Measurements from ENCODE around the gene PAQR8. TPM values are rescaled to one million over a fixed set of nuclear protein-coding genes. Genes with fewer than 3 reads are reported as not detected.

The PAQR8 gene
- total and polyA plus RNA-seq, 4 donors = 2.5 to 9.3 (median 5.9) TPM

GRCh38 chr6:52388790-52389189 lies 26.8 kb downstream of the PAQR8 start:
- WGBS, 2 donors = 88 to 90% methylated on average over 4 of the region's 4 CpGs
- TF ChIP-seq CTCF (IDR thresholded peaks at IDR 0.05; ENCODE audit: control extremely low read depth, extremely low read depth) = no peak
- Histone ChIP-seq H3K9me3 (ENCODE audit: control insufficient read depth in 4 of 4, insufficient read depth in 3 of 4, low read length in 3 of 4) (no peaks in the 10 kb centered on the region), H3K4me3 (no peak overlapping the region), H3K27ac (ENCODE audit: low read depth in 1 of 2, low read length in 1 of 2) (no peak overlapping the region), H3K9ac (ENCODE audit: insufficient read depth in 1 of 2, low read length in 2 of 2) (no peak overlapping the region), H3K36me3 (ENCODE audit: control insufficient read depth in 4 of 4, insufficient read depth in 4 of 4, low read length in 4 of 4) (no peaks in the 10 kb centered on the region), H3K4me1 (ENCODE audit: control insufficient read depth in 5 of 5, insufficient read depth in 5 of 5, low read length in 5 of 5) (peaks cover 0 to 12% (median 2%) of the 10 kb centered on the region in 5 donors), H3K27me3 (ENCODE audit: control insufficient read depth in 3 of 3, insufficient read depth in 3 of 3, low read length in 2 of 3) (no peaks in the 10 kb centered on the region)
- ATAC-seq (ENCODE audit: insufficient read depth, low FRiP score) = no peak
- DNase-seq = no peak

- Histone ChIP-seq H3K27me3 (ENCODE audit: control insufficient read depth in 3 of 3, insufficient read depth in 3 of 3, low read length in 2 of 3) (no peaks in the 10 kb centered on the region), H3K4me3 (no peak overlapping the region), H3K27ac (ENCODE audit: low read depth in 1 of 2, low read length in 1 of 2) (no peak overlapping the region), H3K9ac (ENCODE audit: insufficient read depth in 1 of 2, low read length in 2 of 2) (no peak overlapping the region), H3K4me1 (ENCODE audit: control insufficient read depth in 5 of 5, insufficient read depth in 5 of 5, low read length in 5 of 5) (peaks cover 0 to 12% (median 2%) of the 10 kb centered on the region in 5 donors), H3K9me3 (ENCODE audit: control insufficient read depth in 4 of 4, insufficient read depth in 3 of 4, low read length in 3 of 4) (no peaks in the 10 kb centered on the region), H3K36me3 (ENCODE audit: control insufficient read depth in 4 of 4, insufficient read depth in 4 of 4, low read length in 4 of 4) (no peaks in the 10 kb centered on the region)
- no peak for ATAC-seq (ENCODE audit: insufficient read depth, low FRiP score)
- 88 to 95% methylated on average over 1 of the region's 1 CpG for WGBS, 2 donors
- no peak for DNase-seq
- no peak for TF ChIP-seq CTCF (IDR thresholded peaks at IDR 0.05; ENCODE audit: control extremely low read depth, extremely low read depth)
These were observed 27.3 kb downstream of the PAQR8 start for GRCh38 chr6:52389264-52389625.

- Histone ChIP-seq H3K4me3 (no peak overlapping the region), H3K9ac (ENCODE audit: insufficient read depth in 1 of 2, low read length in 2 of 2) (no peak overlapping the region), H3K27ac (ENCODE audit: low read depth in 1 of 2, low read length in 1 of 2) (peak overlapping the region in 1 of 2 donors; percentile 18), H3K27me3 (ENCODE audit: control insufficient read depth in 3 of 3, insufficient read depth in 3 of 3, low read length in 2 of 3) (no peaks in the 10 kb centered on the region), H3K9me3 (ENCODE audit: control insufficient read depth in 4 of 4, insufficient read depth in 3 of 4, low read length in 3 of 4) (no peaks in the 10 kb centered on the region), H3K36me3 (ENCODE audit: control insufficient read depth in 4 of 4, insufficient read depth in 4 of 4, low read length in 4 of 4) (no peaks in the 10 kb centered on the region), H3K4me1 (ENCODE audit: control insufficient read depth in 5 of 5, insufficient read depth in 5 of 5, low read length in 5 of 5) (peaks cover 0 to 12% (median 2%) of the 10 kb centered on the region in 5 donors)
- no peak for TF ChIP-seq CTCF (IDR thresholded peaks at IDR 0.05; ENCODE audit: control extremely low read depth, extremely low read depth)
- ATAC-seq (ENCODE audit: insufficient read depth, low FRiP score) (peak; percentile 80), DNase-seq (peak; percentile 52 to 71 (median 52))
- 5 to 8% methylated on average over 8 of the region's 8 CpGs for WGBS, 2 donors
These were observed 27.8 kb downstream of the PAQR8 start for GRCh38 chr6:52389626-52390360.

GRCh38 chr6:52390361-52390727 lies 28.4 kb downstream of the PAQR8 start:
- Histone ChIP-seq H3K9ac (ENCODE audit: insufficient read depth in 1 of 2, low read length in 2 of 2) (no peak overlapping the region), H3K27me3 (ENCODE audit: control insufficient read depth in 3 of 3, insufficient read depth in 3 of 3, low read length in 2 of 3) (no peaks in the 10 kb centered on the region), H3K27ac (ENCODE audit: low read depth in 1 of 2, low read length in 1 of 2) (no peak overlapping the region), H3K4me1 (ENCODE audit: control insufficient read depth in 5 of 5, insufficient read depth in 5 of 5, low read length in 5 of 5) (peaks cover 0 to 12% (median 2%) of the 10 kb centered on the region in 5 donors), H3K9me3 (ENCODE audit: control insufficient read depth in 4 of 4, insufficient read depth in 3 of 4, low read length in 3 of 4) (no peaks in the 10 kb centered on the region), H3K36me3 (ENCODE audit: control insufficient read depth in 4 of 4, insufficient read depth in 4 of 4, low read length in 4 of 4) (no peaks in the 10 kb centered on the region), H3K4me3 (no peak overlapping the region)
- peak; percentile 30 for ATAC-seq (ENCODE audit: insufficient read depth, low FRiP score)
- DNase-seq = no peak
- 15 to 19% methylated on average over 4 of the region's 4 CpGs for whole genome bisulfite sequencing, 2 donors
- no peak for TF ChIP-seq CTCF (IDR thresholded peaks at IDR 0.05; ENCODE audit: control extremely low read depth, extremely low read depth)
